Measurements from ENCODE around the gene FRK.
"Not testable (repeated sequence)": the region's sequence is repeated elsewhere in the genome, so short reads cannot be mapped to it uniquely, and the experiment has no call there.

FRK gene

GRCh38 chr6:116004841-116005815 is 55.6 kb downstream of the FRK start:
- no peak for DNase-seq (ENCODE audit: low read depth)

GRCh38 chr6:116003668-116004067 is 57.0 kb downstream of the FRK start:
- DNase-seq (ENCODE audit: low read depth) = no peak

GRCh38 chr6:116002756-116003155 is 57.9 kb downstream of the FRK start:
- DNase-seq (ENCODE audit: low read depth) = no peak

DNA sequence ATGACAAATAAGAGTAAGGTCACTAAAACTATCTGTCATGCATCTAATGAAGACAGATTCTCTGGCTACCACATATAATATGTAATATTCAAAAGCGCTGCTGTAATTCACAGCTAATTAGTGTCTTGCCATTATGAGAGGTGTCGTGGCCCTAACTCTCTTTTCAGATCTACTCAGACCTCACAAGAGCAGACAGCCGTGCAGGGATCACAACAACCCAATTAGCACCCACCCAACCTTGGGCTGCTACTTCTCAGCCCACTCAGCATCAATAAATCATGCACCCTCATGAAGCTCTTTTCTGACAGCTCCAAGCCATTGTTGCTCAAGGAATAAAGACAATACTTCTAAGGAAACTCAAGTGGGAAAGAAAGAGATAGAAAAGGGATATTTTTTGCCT is 61.5 kb downstream of the FRK start:
- DNase-seq (ENCODE audit: low read depth) = no peak

DNA sequence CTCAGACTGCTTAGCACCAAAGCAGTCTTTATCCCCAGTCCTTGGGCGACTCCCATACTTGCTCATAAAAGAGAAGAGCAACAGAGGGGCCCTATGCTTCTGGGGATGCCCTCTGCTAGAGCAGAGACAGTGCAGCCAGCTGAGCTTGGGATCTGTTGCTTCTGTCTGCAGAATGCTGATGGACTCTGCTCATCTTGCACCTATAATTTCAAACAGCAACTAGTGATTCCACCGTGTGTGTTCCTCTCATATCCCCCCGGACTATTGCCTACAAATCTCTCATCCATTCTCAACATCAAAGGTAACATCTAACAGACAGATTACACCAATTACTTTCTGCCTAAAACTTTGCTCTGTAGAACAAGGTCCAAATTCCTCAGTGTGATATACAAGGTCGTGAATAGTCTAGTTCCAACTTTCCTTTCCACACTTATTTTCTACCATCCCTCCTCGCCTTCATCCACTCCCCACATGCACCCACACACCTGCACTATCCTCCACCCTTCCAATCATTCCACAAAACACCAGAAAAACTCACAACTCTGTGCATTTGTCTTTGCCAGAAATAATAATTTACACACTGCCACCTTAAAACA is 62.6 kb downstream of the FRK start:
- no peak for DNase-seq (ENCODE audit: low read depth)

- no peak for DNase-seq (ENCODE audit: low read depth)
Measured at GRCh38 chr6:115986026-115986425, 74.7 kb downstream of the FRK start.

DNA sequence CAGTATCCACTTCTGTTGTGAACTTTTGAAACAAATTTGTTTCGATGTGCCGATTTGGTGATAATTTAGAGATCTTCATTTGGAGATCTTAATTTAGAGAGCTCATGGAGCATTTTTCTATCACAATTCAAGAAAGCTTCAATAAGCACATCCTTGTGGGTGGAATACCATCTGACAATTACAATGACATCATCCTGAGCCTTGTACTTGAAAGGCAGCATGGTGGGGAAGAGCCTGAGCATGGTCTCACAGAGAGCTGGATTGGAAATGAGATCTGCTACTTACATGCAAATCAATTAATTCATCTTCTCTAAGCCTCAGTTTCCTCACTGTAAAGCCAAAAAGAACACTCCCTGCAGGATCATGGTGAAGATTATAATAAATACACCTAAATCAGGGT is 75.9 kb downstream of the FRK start:
- DNase-seq (ENCODE audit: low read depth) = no peak

DNA sequence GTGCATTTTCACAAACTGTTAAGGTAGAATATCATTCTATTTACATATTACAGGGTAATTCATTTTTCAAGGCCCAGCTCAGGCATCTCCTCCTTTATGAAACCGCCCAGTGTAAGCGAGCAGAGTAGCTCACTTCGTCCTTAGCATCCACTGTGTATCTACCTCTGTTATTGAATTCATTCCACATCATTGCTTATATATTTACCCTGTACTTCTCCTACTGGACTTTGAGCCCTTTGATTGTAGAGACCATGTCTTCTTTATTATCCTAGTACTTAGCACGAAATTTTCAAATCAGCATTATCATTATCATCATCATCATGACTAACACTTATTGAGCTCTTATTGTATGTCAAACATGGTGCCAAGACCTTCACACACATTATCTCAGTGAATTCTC is 76.7 kb downstream of the FRK start:
- no peak for DNase-seq (ENCODE audit: low read depth)

GRCh38 chr6:115982453-115982852 is 78.2 kb downstream of the FRK start:
- DNase-seq (ENCODE audit: low read depth) = no peak

GRCh38 chr6:115977220-115977619 is 83.5 kb downstream of the FRK start:
- DNase-seq (ENCODE audit: low read depth) = no peak

- no peak for DNase-seq (ENCODE audit: low read depth)
Measured at GRCh38 chr6:115976321-115976870, 84.3 kb downstream of the FRK start.

DNA sequence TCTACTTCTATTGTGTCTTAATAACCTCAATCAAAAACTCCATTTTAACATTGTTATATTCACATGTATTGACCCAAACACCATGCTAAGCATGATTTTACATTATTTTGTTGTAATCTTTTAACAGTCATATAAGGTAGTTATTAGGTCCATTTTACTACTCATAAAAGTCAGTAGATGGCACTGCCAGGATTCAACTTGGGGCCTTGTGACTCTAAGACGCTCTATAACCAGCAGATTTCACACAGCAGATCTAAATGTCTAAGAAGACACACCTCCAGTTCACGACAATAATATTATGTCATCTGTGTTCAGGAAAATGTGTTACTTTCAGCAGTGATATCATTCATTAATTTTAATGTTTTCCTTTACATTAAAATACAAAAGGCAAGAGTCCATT is 88.0 kb downstream of the FRK start:
- DNase-seq (ENCODE audit: low read depth) = no peak

DNA sequence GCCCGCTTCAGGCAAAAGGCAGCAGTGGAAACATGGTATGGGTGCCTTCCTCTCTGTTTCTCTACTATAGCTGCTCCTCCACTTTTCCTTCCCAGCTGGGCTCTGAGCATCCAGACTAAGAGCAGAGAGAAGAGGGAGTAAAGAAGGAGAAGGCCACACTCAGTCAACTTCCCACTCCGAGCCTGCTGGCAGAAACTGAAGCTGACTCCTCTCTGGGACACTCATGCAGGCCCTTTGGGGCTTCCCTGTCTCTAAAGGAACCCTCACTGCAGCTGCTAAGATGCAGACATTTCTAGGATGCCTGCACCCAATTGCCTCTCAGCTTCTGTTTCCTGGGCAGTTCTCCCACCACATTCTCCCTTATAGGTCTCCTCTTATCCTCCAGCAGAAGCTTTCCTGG is 88.9 kb downstream of the FRK start:
- DNase-seq (ENCODE audit: low read depth) = no peak

DNA sequence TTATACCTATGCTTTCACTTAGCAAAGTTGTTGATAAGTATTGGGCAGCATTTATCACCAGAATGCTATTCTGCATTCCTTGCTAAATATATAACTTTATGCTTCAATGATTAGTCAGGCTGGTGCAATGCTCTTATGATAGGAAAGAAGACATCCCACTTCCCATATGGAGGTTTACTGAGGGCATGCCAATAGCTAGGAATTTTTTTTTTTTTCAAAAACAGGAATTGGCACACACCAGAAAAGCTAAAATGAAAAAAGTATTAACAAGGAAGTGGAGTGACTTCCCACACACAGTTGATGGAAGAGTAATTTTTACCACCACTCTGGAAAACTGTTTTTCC is 90.8 kb downstream of the FRK start:
- DNase-seq (ENCODE audit: low read depth) = no peak

DNA sequence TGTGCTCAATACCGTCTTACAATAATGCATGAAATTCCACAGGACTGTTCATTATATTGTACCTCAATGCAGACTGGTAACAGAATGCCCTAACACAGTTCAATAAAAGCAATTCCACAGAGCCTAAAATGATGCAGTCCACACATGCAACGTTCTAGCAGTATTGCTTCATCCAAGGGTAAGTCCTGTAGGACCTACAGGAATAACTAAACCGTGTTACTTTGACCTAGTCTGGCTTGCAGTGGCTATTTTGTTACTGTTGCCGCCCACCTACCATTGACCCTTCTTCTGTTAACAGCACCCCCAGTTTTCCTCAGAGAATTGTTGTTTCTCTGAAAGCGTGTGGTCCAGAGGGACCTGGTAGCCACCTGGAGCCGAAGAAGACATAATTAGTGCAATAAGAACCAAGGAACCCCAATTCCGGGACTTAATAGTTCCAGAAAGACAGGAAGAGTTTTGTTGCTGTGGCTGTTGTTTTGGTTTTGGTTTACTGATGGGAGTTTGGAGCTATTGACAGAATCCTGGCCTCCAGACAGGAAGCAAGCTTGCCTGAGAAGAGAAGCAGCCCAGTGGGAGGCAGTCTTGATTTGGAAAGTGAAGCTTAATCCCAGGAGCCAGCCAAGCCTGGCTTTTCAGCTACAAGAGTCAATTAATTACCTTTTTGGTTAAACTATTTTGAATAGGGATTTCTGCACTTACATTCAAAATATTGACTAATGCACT is 91.3 kb downstream of the FRK start:
- no peak for DNase-seq (ENCODE audit: low read depth)

- DNase-seq (ENCODE audit: low read depth) = not testable (repeated sequence)
Measured at GRCh38 chr6:115960286-115960685, 100.4 kb downstream of the FRK start.

DNA sequence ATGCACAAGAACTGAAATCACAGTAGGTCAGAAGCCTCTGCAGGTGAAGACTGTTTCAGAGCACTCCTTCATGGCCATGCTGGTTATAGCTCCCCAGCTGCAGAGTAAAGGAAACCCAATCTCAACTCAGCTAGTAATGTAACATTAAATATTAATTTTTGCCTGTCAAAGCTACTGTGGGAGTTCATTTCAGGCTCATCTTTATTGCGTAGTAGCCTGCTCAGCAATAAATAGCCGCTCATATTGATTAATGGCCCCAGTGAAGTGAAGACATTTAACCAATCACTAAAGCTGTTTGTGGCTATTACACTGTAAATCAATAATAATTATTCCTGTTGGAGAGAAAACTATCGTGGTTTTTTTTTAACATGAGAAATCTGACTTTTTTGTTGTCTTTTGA is 101.7 kb downstream of the FRK start:
- DNase-seq (ENCODE audit: low read depth) = no peak

DNA sequence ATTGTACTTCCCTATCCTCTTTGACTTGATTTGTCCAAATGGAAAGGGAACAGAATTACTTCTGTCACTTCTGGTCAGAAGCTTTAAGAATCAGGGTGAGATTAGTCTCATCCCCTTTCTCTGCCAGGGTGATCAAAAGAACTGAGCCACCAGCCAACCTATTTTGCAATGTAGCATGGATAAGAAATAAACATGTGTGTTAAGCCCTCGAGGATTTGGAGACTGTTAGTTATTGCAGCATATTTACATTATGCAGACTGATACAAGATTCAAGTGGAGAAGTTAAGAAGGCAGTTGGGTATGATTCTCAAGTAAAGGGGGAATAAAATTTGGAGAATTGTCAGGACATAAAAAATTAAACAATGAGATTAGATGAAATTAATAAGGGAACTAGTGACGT is 106.0 kb downstream of the FRK start:
- DNase-seq (ENCODE audit: low read depth) = no peak

GRCh38 chr6:115948751-115949150 is 111.9 kb downstream of the FRK start:
- no peak for DNase-seq (ENCODE audit: low read depth)

- no peak for DNase-seq (ENCODE audit: low read depth)
Measured at GRCh38 chr6:115947966-115948541, 112.6 kb downstream of the FRK start.

DNA sequence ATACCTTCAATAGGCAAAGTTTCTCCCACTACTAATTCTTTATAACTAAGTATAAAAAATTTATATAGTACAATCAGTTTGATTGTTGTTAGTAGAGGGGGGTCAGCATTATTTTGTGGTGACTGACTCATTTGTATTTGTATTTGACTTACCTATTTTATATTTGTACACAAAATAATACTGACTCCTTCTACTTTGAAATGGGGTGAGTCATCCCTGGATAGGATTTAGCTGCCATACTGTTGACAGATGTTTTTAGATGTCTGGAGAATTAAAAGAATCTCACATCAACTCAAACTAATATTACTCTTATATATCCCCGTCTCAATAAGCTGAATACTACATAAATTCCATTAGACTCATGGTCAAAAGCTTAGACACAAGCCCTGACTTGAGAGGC is 114.9 kb downstream of the FRK start:
- no peak for DNase-seq (ENCODE audit: low read depth)

- no peak for DNase-seq (ENCODE audit: low read depth)
Measured at GRCh38 chr6:115945306-115945705, 115.4 kb downstream of the FRK start.

Measured in stimulated activated CD8-positive, alpha-beta memory T cell treated with anti-CD3 and anti-CD28 coated beads, Interleukin-12 subunit alpha, Interleukin-12 subunit beta, amount 100 ng/mL, for 1 hour (primary cell).